Activated CD4-positive, alpha-beta T cell treated with anti-CD3 and anti-CD28 coated beads, Interleukin-2, amount 50 U/mL, for 24 hours (primary cell): Measurements from ENCODE around the gene HUNK.
"Not testable (repeated sequence)": the region's sequence is repeated elsewhere in the genome, so short reads cannot be mapped to it uniquely, and the experiment has no call there.

Source experiments
- DNase-seq, 2 donors: peaks; one replicate each; pipeline ENCODE4 v3.0.0-alpha.2; 2020; ENCODE audit warnings: low read depth in 1 of 2, low spot score in 1 of 2

Gene HUNK

GRCh38 chr21:31993826-31994825 lies 121.3 kb downstream of the HUNK start:
- no peak for DNase-seq

DNA sequence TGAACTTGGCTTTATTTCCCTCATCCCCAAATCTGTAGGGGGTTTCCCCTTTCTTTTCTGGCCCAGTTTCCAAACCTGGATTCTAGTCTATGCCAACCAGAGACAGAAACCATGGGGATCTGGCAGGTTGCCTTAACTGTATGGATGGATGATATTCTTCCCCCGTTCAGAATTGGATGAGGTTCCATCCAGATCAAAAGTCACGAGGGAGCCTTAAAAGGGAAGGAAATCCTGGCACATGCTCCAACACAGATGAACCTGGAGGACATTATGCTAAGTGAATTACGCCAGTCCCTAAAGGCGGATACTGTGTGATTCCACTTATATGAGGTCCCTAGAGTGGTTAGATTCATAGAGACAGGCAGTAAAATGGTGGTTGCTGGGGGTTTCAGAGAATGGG lies 124.4 kb downstream of the HUNK start:
- DNase-seq: no peak

DNA sequence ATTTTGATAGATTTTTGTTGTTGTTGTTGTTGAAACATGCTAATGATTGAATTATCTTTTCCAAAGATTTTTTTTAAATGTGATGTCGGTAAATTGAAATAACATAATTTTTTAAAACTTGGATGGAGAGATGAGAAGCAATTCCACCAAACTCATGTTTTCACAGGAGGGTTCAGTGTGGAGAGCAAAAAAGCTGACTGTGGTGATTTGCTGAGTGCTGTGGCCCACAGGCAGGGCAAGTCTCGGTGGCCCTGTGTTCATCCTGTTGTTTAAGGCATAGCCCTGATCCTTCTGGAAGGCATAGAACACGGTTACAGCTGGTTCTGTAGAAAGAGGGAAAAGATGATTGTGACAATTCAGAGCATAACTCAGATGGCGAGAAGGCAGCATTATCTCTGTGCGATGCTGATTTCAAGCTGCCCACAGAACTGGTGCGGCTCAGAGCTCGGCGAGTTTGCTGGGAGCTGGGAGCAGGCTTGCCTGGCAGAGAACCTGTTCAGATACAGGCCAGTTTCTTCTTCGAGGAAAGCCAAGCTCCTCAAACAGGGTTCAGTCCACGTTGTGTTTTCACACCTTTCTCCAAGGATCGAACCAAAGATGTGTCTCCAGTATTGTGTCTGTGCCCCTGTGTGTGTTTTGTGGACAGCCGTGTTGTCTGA lies 127.1 kb downstream of the HUNK start:
- DNase-seq: no peak

- no peak for DNase-seq
Observed at GRCh38 chr21:32001390-32001789, 128.6 kb downstream of the HUNK start.

GRCh38 chr21:32003411-32003810 lies 130.6 kb downstream of the HUNK start:
- DNase-seq: no peak

DNA sequence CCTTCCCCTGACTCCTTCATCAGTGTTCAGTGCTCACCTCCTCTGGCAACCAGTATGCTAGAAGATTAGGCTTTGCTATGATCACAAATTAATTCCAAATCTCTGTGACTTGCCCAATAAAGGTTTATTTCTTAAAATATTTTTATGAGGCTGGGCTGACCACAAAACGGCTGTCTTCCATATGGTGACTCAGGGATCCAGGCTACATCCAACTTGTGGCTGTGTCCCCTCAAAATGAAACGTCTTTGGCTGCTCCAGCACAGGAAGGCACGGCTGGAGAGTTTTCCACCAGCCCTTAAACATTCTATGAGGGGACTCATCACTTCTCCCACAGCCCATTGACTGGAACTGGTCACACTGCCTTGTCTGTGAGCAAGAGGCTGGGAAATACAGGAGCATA lies 131.5 kb downstream of the HUNK start:
- no peak for DNase-seq

GRCh38 chr21:32007456-32007855 lies 134.6 kb downstream of the HUNK start:
- no peak for DNase-seq

DNA sequence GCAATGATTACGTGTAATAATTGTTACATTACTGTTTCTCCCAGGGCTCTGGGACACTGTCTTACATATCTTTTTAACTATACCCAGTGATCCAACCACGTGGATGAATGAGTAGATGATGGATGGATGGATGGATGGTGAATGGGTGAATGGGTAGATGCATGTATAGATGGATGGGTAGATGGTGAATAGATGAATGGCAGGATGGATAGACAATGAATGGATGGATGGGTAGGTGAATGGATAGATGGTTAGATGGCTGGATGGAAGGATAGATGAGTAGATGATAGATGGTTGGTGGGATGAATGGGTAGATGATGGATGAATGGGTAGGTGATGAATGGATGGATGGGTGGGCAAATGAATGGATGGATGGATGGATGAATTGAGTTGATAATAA lies 135.9 kb downstream of the HUNK start:
- DNase-seq: no peak

DNA sequence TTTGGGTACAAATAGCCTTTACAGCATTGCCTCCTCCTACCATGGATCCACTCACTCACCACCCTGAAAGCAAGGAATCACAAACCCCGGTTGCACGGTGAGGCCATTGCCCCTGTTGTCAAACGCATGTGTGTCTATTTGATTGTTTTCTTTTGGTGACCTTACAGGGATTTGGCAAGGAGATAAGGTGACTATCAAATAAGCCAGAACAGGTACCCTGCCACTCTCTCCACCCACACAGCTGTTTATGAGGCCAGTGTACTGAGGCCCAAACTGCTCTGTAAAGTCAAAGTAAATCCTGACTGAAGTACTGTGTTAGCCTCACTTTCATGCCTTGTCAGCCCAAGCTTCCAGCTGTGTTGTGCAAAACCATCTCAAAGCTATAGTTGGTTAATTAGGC lies 136.4 kb downstream of the HUNK start:
- DNase-seq: no peak

DNA sequence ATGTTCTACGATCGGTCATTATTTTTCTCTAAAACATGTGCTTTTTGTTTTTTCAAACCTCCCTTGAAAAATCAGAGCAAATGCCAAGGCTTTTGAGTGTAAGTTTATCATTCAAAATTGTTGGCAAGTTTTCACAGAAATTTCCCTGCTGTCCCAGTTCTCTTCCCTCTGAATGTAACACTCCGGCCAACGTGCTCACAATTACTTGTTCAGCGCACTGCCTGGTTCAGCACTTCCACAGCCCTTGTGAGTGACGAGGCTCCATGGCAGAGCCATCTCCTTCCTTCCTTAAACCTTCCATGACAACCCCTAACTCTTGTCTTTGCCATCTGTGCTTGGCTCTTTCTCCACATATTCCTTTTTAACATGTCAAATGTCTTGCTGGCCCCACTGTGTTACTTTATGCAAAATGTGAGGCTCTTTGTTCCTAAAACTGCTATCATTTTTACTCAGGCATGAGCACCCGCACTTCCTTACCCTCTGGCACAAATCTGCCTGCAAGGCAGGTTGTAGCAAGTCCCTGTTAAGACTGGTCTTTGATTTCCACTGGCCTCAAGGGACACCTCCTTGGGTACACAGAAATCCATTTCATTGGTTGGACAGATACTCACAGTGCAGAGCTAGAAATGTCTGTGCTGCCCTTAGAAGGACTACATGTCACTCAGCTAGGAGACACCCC lies 142.8 kb downstream of the HUNK start:
- DNase-seq: no peak

GRCh38 chr21:32018381-32018780 lies 145.6 kb downstream of the HUNK start:
- no peak for DNase-seq

- DNase-seq: no peak
Observed at GRCh38 chr21:32020564-32020963, 147.7 kb downstream of the HUNK start.

DNA sequence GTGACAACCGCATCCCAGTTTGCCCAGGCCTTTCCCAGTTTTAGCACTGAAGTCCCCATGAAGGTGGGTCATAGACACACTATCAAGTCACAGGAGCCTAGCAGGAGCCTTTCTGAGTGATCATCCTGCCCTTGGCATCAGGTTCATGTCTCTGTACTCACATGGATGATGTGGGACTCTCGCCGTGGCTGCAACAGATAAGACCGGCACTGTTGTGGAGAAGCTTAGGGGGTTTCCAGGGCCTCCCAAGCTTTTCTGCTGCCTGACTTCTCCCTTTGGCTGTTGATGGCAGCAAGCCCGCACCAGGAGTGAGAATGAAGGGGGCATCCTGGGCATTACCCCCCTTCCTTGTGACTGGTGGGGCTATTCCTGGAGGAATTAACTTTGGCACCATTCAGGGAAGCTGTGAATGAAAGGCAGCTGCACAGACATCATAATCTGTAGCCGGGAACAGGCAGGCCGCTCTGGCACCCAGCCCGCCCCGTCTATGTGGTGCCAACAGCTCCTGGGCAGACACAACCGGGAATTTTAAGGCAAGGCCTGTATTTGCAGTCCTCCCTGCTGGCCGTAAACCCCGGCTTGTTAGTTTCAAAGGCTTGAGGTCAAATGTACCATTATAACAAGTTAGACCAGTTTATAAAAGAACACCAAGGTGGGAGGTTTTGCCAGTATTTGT lies 148.6 kb downstream of the HUNK start:
- DNase-seq: no peak

DNA sequence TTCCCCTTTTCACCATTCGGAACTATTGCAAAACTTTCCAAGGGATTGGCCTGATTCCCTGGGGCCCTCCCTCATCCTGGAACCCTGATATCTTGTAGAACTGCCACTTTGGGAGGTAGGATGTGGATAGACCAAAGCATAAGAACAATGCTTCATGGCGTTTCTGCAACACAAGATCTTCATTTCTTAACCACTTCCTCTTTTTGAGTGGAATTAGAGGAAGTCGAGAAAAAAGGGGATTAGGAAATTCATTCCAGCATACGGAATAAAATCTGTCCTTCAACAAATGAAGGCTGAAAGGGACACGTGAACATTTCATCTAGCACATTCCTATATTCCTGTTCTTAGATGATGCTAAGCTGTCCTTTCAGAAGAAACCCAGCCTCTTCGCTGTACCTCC lies 149.3 kb downstream of the HUNK start:
- DNase-seq: no peak

DNA sequence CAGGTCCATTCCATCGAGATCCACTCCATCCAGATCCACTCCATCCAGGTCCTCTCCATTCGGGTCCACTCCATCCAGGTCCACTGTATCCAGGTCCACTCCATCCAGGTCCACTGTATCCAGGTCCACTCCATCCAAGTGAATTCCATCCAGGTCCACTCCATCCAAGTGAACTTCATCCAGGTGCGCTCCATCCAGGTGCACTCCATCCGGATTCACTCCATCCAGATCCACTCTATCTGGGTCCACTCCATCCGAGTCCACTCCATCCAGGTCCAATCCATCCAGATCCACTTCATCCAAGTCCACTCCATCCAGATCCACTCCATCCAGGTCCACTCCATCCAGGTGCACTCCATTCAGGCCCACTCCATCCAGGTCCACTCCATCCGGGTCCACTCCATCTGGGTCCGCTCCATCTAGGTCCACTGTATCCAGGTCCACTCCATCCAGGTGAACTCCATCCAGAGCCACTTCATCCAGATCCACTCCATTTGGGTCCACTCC lies 157.4 kb downstream of the HUNK start:
- no peak for DNase-seq

DNA sequence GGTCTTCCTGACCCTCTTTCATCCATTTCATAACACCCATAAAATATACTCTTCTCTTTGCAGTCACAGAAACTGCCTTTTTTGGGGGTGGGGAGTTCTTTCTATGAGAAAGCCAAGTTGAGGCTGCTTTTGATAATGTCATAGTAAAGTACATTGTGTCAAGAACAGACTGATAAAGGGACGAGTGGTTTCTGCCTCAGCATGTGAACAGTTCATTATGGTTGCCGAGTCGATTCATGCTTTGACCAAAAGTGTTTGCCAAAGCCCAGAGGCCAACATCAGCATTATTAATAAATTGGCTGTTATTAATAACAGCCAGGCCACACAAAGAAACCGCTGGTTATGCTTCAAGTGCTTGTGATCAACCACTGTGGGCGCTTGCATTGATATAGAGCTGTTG lies 162.0 kb downstream of the HUNK start:
- no peak for DNase-seq

GRCh38 chr21:32035617-32036016 lies 162.8 kb downstream of the HUNK start:
- DNase-seq: no peak

- no peak for DNase-seq
Observed at GRCh38 chr21:32036756-32037155, 163.9 kb downstream of the HUNK start.

DNA sequence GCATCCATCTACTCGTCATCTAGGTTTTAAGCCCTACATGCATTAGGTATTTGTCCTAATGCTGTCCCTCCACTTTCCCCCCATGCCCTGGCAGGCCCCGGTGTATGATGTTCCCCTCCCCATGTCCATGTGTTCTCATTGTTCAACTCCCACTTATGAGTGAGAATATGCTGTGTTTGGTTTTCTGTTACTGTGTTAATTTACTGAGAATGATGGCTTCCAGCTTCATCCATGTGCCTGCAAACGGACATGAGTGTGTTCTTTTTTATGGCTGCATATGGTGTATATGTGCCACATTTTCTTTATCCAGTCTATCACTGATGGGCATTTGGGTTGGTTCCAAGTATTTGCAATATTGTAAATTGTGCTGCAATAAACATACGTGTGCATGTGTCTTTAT lies 165.9 kb downstream of the HUNK start:
- not testable (repeated sequence) for DNase-seq

DNA sequence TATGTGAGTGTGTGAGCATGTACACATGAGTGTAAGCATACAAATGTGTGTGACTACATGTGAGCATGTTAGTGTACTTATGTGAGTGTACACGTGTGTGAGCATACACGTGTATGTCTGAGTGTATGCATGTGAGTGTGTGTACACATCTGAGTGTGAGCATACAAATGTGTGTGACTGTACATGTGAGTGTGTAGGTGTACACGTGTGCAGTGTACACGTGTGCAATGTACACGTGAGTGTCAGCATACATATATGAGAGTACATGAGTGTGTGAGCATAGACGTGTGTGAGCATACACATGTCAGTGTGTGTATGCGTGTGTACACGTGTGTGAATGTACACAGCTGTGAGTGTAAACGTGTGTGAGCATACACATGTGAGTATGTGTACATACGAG lies 170.6 kb downstream of the HUNK start:
- no peak for DNase-seq
